ENCODE data around the gene LUC7L3. TPM values are rescaled to one million over a fixed set of nuclear protein-coding genes. Genes with fewer than 3 reads are reported as not detected.
A peak's percentile ranks its signal among the peaks of the same experiment; 100 is the strongest.

Gene LUC7L3
- total and polyA plus RNA-seq, 2 of the 13 experiments (the other 11 are each of a cell fraction or from before 2014, with no cell fraction given): 108 to 120 TPM

GRCh38 chr17:50686494-50687199, 32.8 kb upstream of the LUC7L3 start (continued):
- peak; percentile 90; the same call in 1 of the 2 replicates for TF ChIP-seq ZNF280B (CRISPR knock-in tag; IDR thresholded peaks at IDR 0.05; ENCODE audit: borderline replicate concordance)
- TF ChIP-seq SRSF9 (IDR thresholded peaks at IDR 0.05; ENCODE audit: borderline replicate concordance, insufficient read depth, low read depth, low read length, poor library complexity, severe bottlenecking): no peak
- TF ChIP-seq CREM (IDR thresholded peaks at IDR 0.05): peak; percentile 67
- TF ChIP-seq CREM (CRISPR knock-in tag; IDR thresholded peaks at IDR 0.05): no peak
- TF ChIP-seq ATF2 (CRISPR knock-in tag; IDR thresholded peaks at IDR 0.05): peak; percentile 85
- TF ChIP-seq ZNF589 (CRISPR knock-in tag; conservative IDR thresholded peaks at IDR 0.05): peak; percentile 54; the same call in 1 of the 2 replicates
- TF ChIP-seq CAMTA2 (CRISPR knock-in tag; IDR thresholded peaks at IDR 0.05; ENCODE audit: borderline replicate concordance): 0 out of 2 replicates have a peak, but pooled peaks have one; percentile 4
- peak; percentile 47; the same call in 1 of the 2 replicates for TF ChIP-seq ZFP1 (CRISPR knock-in tag; IDR thresholded peaks at IDR 0.05)
- peak; percentile 96 for TF ChIP-seq NCOA2 (CRISPR knock-in tag; IDR thresholded peaks at IDR 0.05)
- no peak for TF ChIP-seq REL (CRISPR knock-in tag; conservative IDR thresholded peaks at IDR 0.05)
- TF ChIP-seq ZSCAN22 (CRISPR knock-in tag; IDR thresholded peaks at IDR 0.05): no peak
- TF ChIP-seq NR2F2 (IDR thresholded peaks at IDR 0.05; ENCODE audit: borderline replicate concordance, low read depth): no peak; the same call in 1 of the 2 replicates
- TF ChIP-seq ZBTB7B (CRISPR knock-in tag; IDR thresholded peaks at IDR 0.05): peak; percentile 72; the same call in 1 of the 2 replicates
- peak; percentile 52; the same call in 1 of the 2 replicates for TF ChIP-seq RFXANK (CRISPR knock-in tag; IDR thresholded peaks at IDR 0.05)
- TF ChIP-seq GPN1 (CRISPR knock-in tag; IDR thresholded peaks at IDR 0.05; ENCODE audit: borderline replicate concordance): no peak
- peak; percentile 95 for TF ChIP-seq MED8 (CRISPR knock-in tag; IDR thresholded peaks at IDR 0.05; ENCODE audit: insufficient replicate concordance)
- no peak for TF ChIP-seq ZNF180 (CRISPR knock-in tag; IDR thresholded peaks at IDR 0.05; ENCODE audit: borderline replicate concordance, low read depth)
- no peak for TF ChIP-seq ZUFSP (CRISPR knock-in tag; IDR thresholded peaks at IDR 0.05; ENCODE audit: borderline replicate concordance)
- TF ChIP-seq RNF2 (conservative IDR thresholded peaks at IDR 0.05; ENCODE audit: low read depth): no peak
- no peak; the same call in 1 of the 2 replicates for TF ChIP-seq RBFOX2 (IDR thresholded peaks at IDR 0.05; ENCODE audit: low read depth, low read length)
- TF ChIP-seq ZNF230 (CRISPR knock-in tag; IDR thresholded peaks at IDR 0.05): no peak; the same call in 1 of the 2 replicates
- TF ChIP-seq ZNF512 (CRISPR knock-in tag; IDR thresholded peaks at IDR 0.05): no peak
- TF ChIP-seq PHF5A (CRISPR knock-in tag; IDR thresholded peaks at IDR 0.05; ENCODE audit: low read depth, unreplicated experiment): peak; percentile 90
- TF ChIP-seq DDIT3 (CRISPR knock-in tag; IDR thresholded peaks at IDR 0.05): no peak; the same call in 1 of the 2 replicates
